Occipital lobe (tissue), 2 donors: ENCODE measurements around the gene SEC14L2. TPM values are rescaled to one million over a fixed set of nuclear protein-coding genes. Genes with fewer than 3 reads are reported as not detected.
A peak's percentile ranks its signal among the peaks of the same experiment; 100 is the strongest.

Source experiments
- DNase-seq: peaks from one replicate; lab custom pipeline; 2025; lab: John Stamatoyannopoulos, UW
- total RNA-seq: library from RNA; depleted of rRNA; stranded (reverse); fragments of >200 nt; gene quantifications from one replicate; pipeline ENCODE4 v1.2.3, GENCODE V29; 2014

Gene SEC14L2
- 9.5 TPM for total RNA-seq

DNA sequence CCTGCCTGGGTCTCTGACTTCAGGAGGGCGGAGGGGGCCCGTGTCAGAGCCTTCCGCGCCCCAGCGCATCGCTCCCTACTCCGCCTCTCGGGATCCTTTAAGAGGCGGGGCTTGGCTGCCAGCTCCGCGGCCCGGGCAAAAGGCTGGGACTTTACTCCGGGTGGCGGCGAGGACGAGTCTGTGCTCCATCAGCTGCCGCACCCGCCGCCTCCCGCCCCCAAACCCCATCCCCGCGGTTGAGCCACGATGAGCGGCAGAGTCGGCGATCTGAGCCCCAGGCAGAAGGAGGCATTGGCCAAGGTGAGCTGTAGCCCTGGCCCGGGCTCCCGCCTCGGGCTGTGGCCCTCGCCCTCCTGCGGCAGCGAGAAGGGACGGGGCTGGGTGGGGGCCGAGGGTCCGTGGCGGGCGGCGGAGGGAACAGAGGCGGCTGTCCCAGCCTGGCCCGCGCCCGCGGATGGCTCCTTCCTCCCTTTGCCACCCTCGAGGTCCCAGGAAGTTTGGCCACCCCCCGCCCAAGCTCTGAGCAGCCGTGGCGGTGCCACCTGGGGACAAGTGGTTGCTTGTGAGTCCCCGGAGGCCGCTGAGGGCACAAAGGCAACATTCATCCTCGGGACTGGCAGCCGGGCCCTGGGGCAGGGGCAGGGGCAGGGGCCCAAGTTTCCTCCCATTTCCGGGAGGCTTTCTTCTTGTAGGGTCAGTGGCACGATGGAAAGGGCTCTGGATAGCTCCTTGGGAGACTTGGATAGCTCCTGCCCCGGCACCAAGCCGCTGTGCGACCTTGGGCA is at the start of gene SEC14L2:
TSS of gene SEC14L2 (plus strand) at position 148 of the 785 bp plus-strand sequence. CDS start at position 247, 99 bp downstream.
- DNase-seq: peak; percentile 75

DNA sequence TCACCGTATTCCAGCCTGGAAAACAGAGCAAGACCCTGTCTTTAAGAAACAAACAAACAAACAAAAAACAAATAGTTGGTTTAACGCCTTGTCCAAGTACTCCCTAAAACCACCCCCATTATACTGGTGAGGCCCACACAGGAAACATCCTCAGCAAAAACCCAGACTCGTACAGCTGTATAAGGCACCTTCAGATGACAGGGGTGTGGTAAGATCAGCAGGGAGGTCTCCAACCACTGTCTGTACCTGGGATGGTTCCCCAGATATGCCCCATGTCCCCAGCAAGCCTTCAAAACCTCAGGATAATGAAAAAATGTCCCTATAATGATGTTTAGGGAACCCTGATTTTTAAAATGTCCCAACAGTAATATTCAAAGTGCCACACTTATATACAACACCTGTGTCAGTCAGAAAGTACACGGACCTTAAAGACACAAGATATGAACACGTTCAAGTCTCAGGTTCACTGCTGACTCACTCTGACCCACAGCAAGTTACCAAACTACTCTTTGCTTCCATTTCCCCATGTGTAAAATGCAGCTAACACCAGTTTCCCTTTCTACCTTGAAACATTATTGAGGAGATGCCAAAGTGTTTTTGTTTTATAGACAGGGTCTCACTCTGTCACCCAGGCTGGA is 49.4 kb upstream of the SEC14L2 start:
- no peak for DNase-seq

GRCh38 chr22:30348404-30348803 is 48.4 kb upstream of the SEC14L2 start:
- no peak for DNase-seq

- DNase-seq: no peak
Observed at GRCh38 chr22:30348809-30349208, 48.0 kb upstream of the SEC14L2 start.

- DNase-seq: no peak
Observed at GRCh38 chr22:30351226-30351625, 45.6 kb upstream of the SEC14L2 start.

GRCh38 chr22:30354644-30355043 is 42.2 kb upstream of the SEC14L2 start:
- DNase-seq: no peak

GRCh38 chr22:30356449-30357235 is 40.2 kb upstream of the SEC14L2 start, which contains the start of the genes CCDC157 and SF3A1:
Gene CCDC157, plus strand, starts transcription at chr22:30357007. Its CDS starts 8,994 bp downstream, at chr22:30366001.
Gene SF3A1, minus strand, starts transcription at chr22:30356894. Its CDS starts 102 bp downstream, at chr22:30356792.
- DNase-seq: peak; percentile 88

DNA sequence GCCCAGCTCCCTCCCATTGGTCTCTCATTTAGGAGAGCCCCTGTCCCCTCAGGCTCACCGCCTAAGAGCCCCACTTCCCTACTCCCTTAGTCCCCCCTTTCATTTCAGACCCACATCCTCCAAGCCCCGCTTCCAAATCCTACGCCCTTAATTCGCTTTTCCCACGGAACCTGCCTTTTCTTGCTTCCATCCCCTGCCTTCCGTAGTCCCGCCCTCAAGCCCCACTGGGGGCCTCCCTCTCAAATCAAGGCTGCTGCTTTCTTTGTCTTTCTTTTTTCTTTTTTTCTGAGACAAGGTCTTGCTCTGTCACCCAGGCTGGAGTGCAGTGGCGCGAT is 39.6 kb upstream of the SEC14L2 start:
- no peak for DNase-seq

GRCh38 chr22:30357650-30358215 is 39.1 kb upstream of the SEC14L2 start:
- DNase-seq: no peak

GRCh38 chr22:30358541-30358940 is 38.3 kb upstream of the SEC14L2 start:
- DNase-seq: no peak

DNA sequence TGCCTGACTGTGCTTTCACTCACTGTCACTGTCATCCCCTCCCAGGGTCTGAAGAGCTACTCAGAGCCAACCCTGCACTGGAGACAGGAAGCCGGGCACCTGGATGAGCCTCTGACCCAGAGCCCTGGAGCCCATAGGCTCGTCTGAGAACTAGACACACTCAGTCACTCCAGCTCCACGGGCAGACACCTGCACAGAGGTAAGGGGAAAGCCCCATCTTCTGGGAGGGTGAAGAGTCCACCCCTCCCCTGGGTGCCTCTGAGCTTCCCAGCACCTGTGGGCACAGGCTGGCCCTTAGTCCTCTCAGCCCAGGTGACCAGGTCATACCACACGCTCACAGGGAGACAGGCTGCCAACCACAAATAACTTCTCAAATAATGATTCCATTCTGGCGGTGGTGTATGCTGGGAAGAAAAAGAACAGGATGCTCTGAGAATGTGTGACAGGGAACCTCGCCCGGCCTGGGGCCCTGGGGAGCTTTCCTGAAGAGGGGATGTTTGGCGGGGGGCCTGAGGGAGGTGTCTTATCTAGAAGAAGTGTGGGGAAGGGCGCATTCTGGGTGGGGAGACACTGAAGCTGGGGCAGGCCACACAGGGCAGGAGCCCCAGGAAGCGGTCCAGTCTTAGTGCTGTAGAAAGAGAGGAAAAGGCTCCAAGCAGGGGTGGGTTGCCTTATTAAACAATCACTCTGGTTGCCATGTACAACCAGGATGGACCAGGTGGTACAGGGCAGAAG is 34.7 kb upstream of the SEC14L2 start:
- no peak for DNase-seq

DNA sequence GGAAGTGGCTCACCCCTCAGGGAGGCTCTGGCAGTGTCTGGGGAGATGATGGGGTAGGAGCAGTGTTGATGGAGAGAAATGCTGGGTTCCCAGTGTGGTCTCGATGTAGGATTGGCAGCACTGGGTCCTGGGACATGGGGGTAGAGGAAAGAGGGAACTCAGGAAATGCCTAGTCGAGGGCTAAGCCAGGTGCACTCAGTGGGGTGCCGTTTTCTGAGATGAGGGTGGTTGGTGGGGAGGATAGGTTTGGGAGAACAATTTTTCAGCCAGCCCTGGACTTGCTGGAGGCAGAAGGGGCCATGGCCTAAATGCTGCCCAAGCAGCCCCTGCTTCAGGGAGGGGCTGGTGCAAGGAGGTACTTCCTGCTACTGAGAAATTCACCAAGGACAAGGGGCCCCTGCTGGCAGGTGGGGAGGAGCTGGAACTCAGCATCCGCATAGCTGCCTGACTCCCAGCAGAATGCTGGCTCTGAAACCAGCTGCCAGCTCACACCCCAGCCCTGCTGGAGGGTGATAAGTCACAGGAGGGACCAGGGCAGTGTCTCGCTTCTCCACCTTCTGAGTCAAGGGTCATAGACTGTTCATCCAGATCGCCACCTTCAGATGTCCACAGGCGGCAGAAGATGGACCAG is 34.1 kb upstream of the SEC14L2 start:
- no peak for DNase-seq

DNA sequence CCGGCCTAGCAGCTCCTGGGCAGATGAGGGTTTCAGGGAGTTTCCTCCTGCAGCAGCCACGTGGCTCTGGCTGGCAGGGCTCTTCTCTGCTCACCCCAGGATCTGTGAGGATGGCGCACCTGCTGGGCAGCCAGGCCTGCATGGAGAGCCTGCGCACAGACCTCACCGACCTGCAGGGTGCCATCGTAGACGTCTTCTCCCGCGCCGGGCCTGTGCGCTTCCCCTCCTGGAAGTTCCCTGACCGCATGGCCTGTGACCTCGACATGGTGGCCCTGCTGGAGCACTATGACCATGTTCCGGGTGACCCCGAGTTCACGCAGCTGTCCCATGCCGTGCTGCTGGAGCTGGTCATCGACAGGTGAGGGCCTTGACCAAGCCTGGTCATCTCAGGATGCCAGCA is 30.9 kb upstream of the SEC14L2 start:
- no peak for DNase-seq

GRCh38 chr22:30368420-30368819 is 28.4 kb upstream of the SEC14L2 start:
- DNase-seq: no peak

DNA sequence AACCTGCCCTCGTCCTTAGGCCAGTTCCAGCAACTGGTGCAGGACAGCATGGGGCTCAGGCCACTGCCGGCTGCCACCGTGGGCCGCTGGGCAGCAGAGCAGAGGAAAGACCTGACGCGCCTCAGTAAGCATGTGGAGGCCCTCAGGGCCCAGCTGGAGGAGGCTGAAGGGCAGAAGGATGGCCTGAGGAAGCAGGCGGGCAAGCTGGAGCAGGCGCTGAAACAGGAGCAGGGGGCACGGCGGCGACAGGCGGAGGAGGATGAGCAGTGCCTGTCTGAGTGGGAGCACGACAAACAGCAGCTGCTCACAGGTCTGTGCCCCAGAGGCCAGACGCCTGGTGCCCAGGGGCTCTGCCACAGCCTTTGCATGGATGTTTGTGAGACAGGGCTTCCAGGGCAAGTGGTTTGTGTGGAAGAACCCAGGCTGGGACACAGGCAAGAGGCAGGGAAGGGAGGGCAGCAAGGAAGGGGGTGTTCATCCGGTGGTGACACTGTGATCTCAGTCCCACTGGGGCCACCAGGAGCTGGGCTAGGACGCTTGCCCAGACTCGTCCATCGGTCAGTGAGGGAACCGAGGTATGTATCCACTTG is 26.1 kb upstream of the SEC14L2 start:
- DNase-seq: no peak

DNA sequence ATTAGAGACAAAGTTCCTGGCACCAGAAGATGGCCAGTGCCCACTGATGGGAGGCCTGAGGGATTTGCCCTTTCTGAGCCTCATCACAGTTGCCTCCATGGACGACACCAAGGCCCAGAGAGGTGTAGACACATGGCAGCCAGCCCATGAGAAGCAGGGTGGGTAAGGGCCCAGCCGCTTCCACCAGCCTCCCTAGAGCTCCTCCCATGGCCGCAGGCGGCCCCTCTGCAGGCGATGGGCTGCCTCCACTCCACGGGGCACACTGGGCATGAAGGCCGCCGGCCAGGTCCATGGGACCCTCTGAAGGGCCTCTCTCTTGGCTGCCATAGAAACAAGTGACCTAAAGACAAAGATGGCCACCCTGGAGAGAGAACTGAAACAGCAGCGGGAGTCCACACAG is 25.5 kb upstream of the SEC14L2 start:
- no peak for DNase-seq

GRCh38 chr22:30371981-30372380 is 24.8 kb upstream of the SEC14L2 start:
- no peak for DNase-seq

- DNase-seq: no peak
Observed at GRCh38 chr22:30372915-30373314, 23.9 kb upstream of the SEC14L2 start.

DNA sequence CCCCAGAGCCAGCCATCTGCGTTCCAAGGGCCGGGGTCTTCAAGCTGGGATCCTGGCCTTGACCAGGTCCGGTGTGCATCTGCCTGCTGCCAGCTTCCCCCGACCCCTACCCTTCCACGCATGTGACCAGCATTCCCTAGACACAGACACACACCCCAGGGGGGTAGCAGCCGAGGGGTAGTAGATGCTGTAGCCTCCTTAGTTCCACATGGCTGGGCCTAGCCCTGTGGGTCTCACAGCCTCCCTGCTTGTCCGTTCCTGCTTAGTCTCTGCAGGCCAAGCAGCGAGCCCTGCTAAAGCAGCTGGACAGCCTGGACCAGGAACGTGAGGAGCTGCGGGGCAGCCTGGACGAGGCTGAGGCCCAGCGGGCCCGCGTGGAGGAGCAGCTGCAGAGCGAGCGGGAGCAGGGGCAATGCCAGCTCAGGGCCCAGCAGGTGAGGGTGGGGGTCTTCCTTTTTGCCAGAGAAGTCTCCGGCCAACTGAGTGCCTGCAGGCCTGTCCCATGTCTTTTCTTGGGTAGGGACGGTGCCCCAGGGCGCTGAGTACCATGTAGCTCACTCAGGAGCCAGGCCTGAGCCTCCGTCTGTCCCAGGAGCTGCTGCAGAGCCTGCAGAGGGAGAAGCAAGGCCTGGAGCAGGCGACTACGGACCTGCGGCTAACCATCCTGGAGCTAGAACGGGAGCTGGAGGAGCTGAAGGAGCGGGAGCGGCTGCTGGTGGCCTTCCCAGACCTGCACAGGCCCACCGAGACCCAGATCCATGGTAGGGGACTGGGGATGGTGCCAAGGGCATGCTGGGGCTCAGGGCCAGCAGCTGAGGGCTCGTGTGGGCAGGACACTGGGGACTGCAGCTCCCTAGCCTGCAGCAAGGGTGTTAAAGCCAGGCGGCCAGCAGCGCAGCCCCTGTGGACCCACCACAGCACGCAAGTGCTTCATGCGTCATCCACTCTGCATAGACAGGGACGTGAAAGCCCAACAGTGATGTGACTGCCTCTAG is 23.2 kb upstream of the SEC14L2 start:
- no peak for DNase-seq
